ENCODE data around the gene BANF1. TPM values are rescaled to one million over a fixed set of nuclear protein-coding genes. Genes with fewer than 3 reads are reported as not detected.

Gene BANF1
- total and polyA plus RNA-seq, 2 of the 13 experiments (the other 11 are each of a cell fraction or from before 2014, with no cell fraction given), result 40.5 to 86.5 TPM

- TF ChIP-seq HMGXB3 (CRISPR knock-in tag; IDR thresholded peaks at IDR 0.05; ENCODE audit: borderline replicate concordance), result no peak
- TF ChIP-seq KLF13 (CRISPR knock-in tag; IDR thresholded peaks at IDR 0.05), result no peak
- TF ChIP-seq ZNF451 (CRISPR knock-in tag; IDR thresholded peaks at IDR 0.05), result no peak
- no peak for TF ChIP-seq ZNF24 (IDR thresholded peaks at IDR 0.05)
- no peak for TF ChIP-seq TEAD2 (CRISPR knock-in tag; IDR thresholded peaks at IDR 0.05)
- TF ChIP-seq DR1 (CRISPR knock-in tag; IDR thresholded peaks at IDR 0.05), result no peak
- 0 out of 2 replicates have a peak, but pooled peaks have one; percentile 42 for TF ChIP-seq ZNF574 (CRISPR knock-in tag; IDR thresholded peaks at IDR 0.05)
- no peak for TF ChIP-seq PTBP1 (IDR thresholded peaks at IDR 0.05; ENCODE audit: low read depth, low read length, poor library complexity, severe bottlenecking)
- TF ChIP-seq ZBTB4 (CRISPR knock-in tag; IDR thresholded peaks at IDR 0.05; ENCODE audit: borderline replicate concordance), result no peak
- no peak for TF ChIP-seq ZNF281 (CRISPR knock-in tag; IDR thresholded peaks at IDR 0.05; ENCODE audit: borderline replicate concordance)
- TF ChIP-seq GABPA (IDR thresholded peaks at IDR 0.05; ENCODE audit: low read depth, low read length), result no peak
- 0 out of 2 replicates have a peak, but pooled peaks have one; percentile 13 for TF ChIP-seq GABPA (CRISPR knock-in tag; IDR thresholded peaks at IDR 0.05; ENCODE audit: low read depth)
- no peak for TF ChIP-seq ZFAT (CRISPR knock-in tag; conservative IDR thresholded peaks at IDR 0.05)
- TF ChIP-seq HINFP (CRISPR knock-in tag; IDR thresholded peaks at IDR 0.05; ENCODE audit: low read depth), result 0 out of 2 replicates have a peak, but pooled peaks have one; percentile 24
- no peak for TF ChIP-seq ISL2 (CRISPR knock-in tag; IDR thresholded peaks at IDR 0.05)
Measured at GRCh38 chr11:66045177-66045639, 42.9 kb downstream of the BANF1 start (continued).

All from HepG2 (cell line).